ENCODE data around the gene KIF5A.

The KIF5A gene

GRCh38 chr12:57523706-57524614 lies 25.9 kb upstream of the KIF5A start:
- Mint-ChIP-seq H3K4me3 (peak overlapping the region; percentile 91), H3K4me1 (peaks cover 36% of the 10 kb centered on the region), H3K27ac (peak overlapping the region; percentile 91), H3K36me3 (peaks cover 4% of the 10 kb centered on the region), H3K9me3 (no peaks in the 10 kb centered on the region), H3K27me3 (no peaks in the 10 kb centered on the region)
- peak in 1 of 2 donors; percentile 26 for DNase-seq (ENCODE audit: low spot score in 2 of 2)
- no peak for ATAC-seq (ENCODE audit: low read depth)

DNA sequence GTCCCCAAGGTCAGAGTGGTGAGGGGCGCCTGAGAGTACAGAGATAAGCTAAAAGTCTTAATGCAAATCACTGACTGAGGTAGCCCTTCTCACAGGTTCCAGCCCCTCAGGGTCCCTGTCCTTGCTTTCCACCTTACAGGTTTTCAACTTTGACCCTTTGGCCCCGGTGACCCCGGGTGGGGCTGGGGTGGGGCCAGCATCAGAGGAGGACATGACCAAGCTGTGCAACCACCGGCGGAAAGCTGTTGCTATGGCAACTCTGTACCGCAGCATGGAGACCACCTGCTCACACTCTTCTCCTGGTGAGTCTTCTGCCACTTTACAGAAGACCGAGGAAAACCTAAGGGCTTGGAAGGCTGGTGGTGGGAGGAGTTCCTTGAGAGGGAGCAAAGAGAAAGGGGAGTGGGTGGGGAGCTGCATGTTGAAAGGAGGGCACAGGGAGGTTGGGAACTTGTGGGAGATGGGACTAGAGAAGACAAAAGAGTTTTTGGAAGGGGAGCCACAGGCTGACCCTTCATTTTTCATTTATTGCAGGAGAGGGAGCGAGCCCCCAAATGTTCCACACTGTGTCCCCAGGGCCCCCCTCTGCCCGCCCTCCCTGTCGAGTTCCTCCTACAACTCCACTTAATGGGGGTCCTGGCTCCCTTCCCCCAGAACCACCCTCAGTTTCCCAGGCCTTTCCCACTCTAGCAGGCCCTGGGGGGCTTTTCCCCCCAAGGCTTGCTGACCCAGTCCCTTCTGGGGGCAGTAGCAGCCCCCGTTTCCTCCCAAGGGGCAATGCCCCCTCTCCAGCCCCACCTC lies 24.8 kb upstream of the KIF5A start:
- Mint-ChIP-seq H3K36me3 (peaks cover 6% of the 10 kb centered on the region), H3K4me1 (peaks cover 32% of the 10 kb centered on the region), H3K27me3 (no peaks in the 10 kb centered on the region), H3K27ac (peak overlapping the region; percentile 91), H3K4me3 (no peak overlapping the region), H3K9me3 (no peaks in the 10 kb centered on the region)
- no peak for DNase-seq (ENCODE audit: low spot score in 2 of 2)
- ATAC-seq (ENCODE audit: low read depth), result no peak

GRCh38 chr12:57525615-57526383 lies 24.0 kb upstream of the KIF5A start:
- H3K9me3 Mint-ChIP-seq, result no peaks in the 10 kb centered on the region
- H3K27ac Mint-ChIP-seq, result no peak overlapping the region
- peaks cover 32% of the 10 kb centered on the region for H3K4me1 Mint-ChIP-seq
- DNase-seq (ENCODE audit: low spot score in 2 of 2) (no peak), ATAC-seq (ENCODE audit: low read depth) (no peak)
- peaks cover 8% of the 10 kb centered on the region for H3K36me3 Mint-ChIP-seq
- H3K27me3 Mint-ChIP-seq, result no peaks in the 10 kb centered on the region
- H3K4me3 Mint-ChIP-seq, result no peak overlapping the region

DNA sequence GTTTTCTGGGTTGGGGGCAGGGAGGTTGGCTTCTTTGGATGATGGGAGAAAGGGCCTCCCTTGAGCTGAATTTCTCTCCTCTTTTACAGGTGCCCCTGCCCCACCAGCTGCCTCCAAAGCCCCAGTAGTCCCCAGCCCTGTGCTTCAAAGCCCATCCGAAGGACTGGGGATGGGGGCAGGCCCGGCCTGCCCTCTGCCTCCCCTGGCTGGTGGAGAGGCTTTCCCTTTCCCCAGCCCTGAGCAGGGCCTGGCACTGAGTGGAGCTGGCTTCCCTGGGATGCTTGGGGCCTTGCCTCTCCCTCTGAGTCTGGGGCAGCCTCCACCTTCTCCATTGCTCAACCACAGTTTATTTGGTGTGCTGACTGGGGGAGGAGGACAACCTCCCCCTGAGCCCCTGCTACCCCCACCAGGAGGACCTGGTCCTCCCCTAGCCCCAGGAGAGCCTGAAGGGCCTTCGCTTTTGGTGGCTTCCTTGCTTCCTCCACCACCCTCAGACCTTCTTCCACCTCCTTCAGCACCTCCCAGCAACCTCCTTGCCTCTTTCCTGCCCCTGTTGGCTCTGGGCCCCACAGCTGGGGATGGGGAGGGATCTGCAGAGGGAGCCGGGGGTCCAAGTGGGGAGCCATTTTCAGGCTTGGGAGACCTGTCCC lies 23.2 kb upstream of the KIF5A start:
- DNase-seq (ENCODE audit: low spot score in 2 of 2) (no peak), ATAC-seq (ENCODE audit: low read depth) (no peak)
- H3K27me3 Mint-ChIP-seq, result no peaks in the 10 kb centered on the region
- H3K36me3 Mint-ChIP-seq, result peaks cover 8% of the 10 kb centered on the region
- no peak overlapping the region for H3K27ac Mint-ChIP-seq
- H3K9me3 Mint-ChIP-seq, result no peaks in the 10 kb centered on the region
- peaks cover 31% of the 10 kb centered on the region for H3K4me1 Mint-ChIP-seq
- no peak overlapping the region for H3K4me3 Mint-ChIP-seq

DNA sequence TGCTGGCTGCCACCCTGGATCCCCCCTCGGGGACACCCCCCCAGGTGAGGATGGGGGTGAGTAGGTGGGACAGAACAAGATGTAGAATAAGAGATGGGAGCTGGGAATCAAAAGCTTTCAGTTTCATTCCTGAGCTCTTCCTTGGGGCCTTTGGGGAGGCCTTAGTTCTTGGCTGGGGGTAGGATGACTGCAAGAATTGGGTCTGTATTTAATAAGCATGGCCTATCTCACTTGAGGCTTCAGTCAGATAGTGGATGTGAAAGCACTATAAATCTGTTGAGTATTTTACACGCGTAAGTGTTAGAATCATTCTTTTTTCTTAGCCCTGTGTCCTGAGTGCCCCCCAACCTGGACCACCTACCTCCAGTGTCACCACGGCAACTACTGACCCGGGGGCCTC lies 22.7 kb upstream of the KIF5A start:
- H3K4me1 Mint-ChIP-seq, result peaks cover 25% of the 10 kb centered on the region
- H3K36me3 Mint-ChIP-seq, result peaks cover 12% of the 10 kb centered on the region
- ATAC-seq (ENCODE audit: low read depth), result no peak

GRCh38 chr12:57528176-57528575 lies 21.7 kb upstream of the KIF5A start:
- Mint-ChIP-seq H3K36me3 (peaks cover 18% of the 10 kb centered on the region), H3K27me3 (no peaks in the 10 kb centered on the region), H3K4me1 (peaks cover 23% of the 10 kb centered on the region), H3K27ac (no peak overlapping the region), H3K4me3 (no peak overlapping the region), H3K9me3 (no peaks in the 10 kb centered on the region)
- ATAC-seq (ENCODE audit: low read depth) (no peak), DNase-seq (ENCODE audit: low spot score in 2 of 2) (no peak)

More for the DNA sequence above, 22.7 kb upstream of the KIF5A start:
- H3K4me3 Mint-ChIP-seq, result no peak overlapping the region
- H3K9me3 Mint-ChIP-seq, result no peaks in the 10 kb centered on the region
- H3K27ac Mint-ChIP-seq, result no peak overlapping the region
- H3K27me3 Mint-ChIP-seq, result no peaks in the 10 kb centered on the region
- DNase-seq (ENCODE audit: low spot score in 2 of 2), result no peak

GRCh38 chr12:57528831-57529555 lies 20.9 kb upstream of the KIF5A start:
- H3K4me3 Mint-ChIP-seq, result no peak overlapping the region
- H3K9me3 Mint-ChIP-seq, result no peaks in the 10 kb centered on the region
- no peak for DNase-seq (ENCODE audit: low spot score in 2 of 2)
- H3K36me3 Mint-ChIP-seq, result peaks cover 18% of the 10 kb centered on the region
- H3K27me3 Mint-ChIP-seq, result no peaks in the 10 kb centered on the region
- H3K27ac Mint-ChIP-seq, result no peak overlapping the region
- H3K4me1 Mint-ChIP-seq, result peaks cover 16% of the 10 kb centered on the region
- ATAC-seq (ENCODE audit: low read depth), result no peak

DNA sequence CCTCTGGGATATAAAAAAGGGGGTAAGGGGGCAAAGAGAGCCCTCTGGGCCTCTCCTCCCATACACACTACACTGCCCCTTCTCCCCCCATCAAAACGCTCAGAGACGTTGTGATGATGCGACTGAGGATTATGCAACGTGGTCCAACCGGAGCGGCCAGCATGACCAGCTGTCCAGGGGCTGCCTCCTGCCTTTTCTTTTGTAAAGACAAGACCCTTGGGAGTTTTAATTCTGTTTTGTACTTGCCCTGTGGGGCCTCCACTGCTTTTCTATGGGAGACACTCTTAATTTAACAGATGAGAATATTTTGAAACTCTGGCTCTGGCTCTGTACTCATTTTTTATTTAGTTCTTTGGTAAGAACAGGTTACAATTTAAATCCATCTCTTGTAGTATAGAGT lies 20.0 kb upstream of the KIF5A start:
- H3K4me3 Mint-ChIP-seq, result no peak overlapping the region
- peaks cover 18% of the 10 kb centered on the region for H3K36me3 Mint-ChIP-seq
- H3K27ac Mint-ChIP-seq, result peak overlapping the region; percentile 53
- H3K4me1 Mint-ChIP-seq, result peaks cover 10% of the 10 kb centered on the region
- ATAC-seq (ENCODE audit: low read depth) (no peak), DNase-seq (ENCODE audit: low spot score in 2 of 2) (no peak)
- no peaks in the 10 kb centered on the region for H3K27me3 Mint-ChIP-seq
- H3K9me3 Mint-ChIP-seq, result no peaks in the 10 kb centered on the region

DNA sequence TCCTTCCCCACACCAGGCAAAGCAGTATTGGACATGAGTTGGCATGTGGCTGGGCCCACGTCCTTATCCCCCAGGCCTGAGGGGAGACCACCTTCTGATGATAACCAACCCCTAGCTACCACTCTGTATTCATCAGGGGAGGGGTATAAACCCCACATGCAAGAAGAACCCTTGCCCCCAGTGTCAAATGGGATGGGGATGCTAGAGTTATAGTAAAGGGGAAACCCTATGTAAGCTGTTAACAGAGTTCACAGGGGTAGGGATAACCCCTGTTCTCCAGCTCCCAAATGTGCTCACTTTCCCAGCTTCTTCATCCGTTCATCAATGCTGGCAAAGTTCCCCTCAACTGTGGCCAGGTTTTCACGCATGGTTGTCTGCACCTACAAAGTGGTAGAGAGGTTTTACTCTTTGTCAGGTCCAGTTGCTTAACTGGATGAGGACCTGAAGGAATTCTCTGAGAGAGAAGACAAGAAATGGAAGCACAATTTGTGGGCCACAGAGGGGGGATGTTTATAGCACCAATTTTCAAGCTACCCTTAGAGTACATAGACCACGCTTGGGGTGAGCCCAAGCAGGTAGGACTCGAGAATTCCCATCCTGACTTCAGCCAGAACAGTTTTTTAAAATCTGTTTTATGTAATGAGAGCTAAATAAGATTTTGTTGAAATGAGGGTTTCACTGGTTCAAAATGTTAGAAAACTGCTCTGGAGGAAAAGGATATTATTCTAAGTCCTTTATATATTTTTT lies 19.3 kb upstream of the KIF5A start:
- Mint-ChIP-seq H3K27ac (no peak overlapping the region), H3K9me3 (no peaks in the 10 kb centered on the region), H3K4me3 (no peak overlapping the region), H3K4me1 (peaks cover 8% of the 10 kb centered on the region), H3K36me3 (peaks cover 21% of the 10 kb centered on the region), H3K27me3 (no peaks in the 10 kb centered on the region)
- no peak for DNase-seq (ENCODE audit: low spot score in 2 of 2)
- ATAC-seq (ENCODE audit: low read depth), result no peak

DNA sequence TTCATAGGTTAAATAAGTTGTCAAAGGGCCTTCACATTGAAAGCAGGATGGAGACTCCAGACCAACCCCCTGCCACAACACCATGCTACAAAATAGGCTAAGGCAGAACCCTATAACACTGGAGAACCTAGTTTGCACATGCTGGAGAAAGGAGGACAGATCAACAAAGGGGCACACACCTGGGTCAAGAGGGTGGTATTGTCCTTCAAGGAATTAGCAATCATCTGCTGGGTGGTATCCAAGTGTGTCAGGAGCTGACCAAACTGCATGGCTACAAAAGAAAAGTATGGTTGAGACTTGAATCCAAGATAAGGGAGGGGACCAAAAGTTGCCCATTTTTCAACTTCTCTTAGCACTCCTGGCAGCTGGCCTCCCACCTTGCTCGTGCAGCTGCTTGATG lies 18.0 kb upstream of the KIF5A start:
- DNase-seq (ENCODE audit: low spot score in 2 of 2), result no peak
- Mint-ChIP-seq H3K4me1 (peaks cover 2% of the 10 kb centered on the region), H3K36me3 (peaks cover 20% of the 10 kb centered on the region), H3K27me3 (no peaks in the 10 kb centered on the region), H3K27ac (no peak overlapping the region), H3K4me3 (no peak overlapping the region), H3K9me3 (no peaks in the 10 kb centered on the region)
- no peak for ATAC-seq (ENCODE audit: low read depth)

DNA sequence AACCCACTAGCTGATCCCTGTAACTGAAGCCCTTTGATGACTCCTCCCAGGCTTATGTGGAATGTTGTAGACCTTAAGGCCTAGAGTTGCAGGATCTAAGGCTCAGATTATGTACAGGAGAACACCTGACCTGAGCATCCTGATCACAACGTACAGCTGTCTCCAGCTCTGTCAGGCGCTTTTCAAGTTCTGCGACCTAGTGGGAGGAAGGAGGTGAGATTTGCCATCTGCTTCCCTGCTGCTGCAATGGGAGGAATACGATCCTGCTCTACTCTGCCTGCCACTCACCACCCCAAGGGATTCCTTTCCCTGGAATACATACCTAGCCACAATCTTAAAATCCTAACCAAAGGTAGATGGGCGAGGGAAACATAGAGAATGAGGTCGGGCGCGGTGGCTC lies 16.7 kb upstream of the KIF5A start:
- Mint-ChIP-seq H3K27ac (no peak overlapping the region), H3K27me3 (no peaks in the 10 kb centered on the region), H3K36me3 (peaks cover 20% of the 10 kb centered on the region), H3K4me1 (peaks cover 2% of the 10 kb centered on the region), H3K9me3 (no peaks in the 10 kb centered on the region), H3K4me3 (no peak overlapping the region)
- DNase-seq (ENCODE audit: low spot score in 2 of 2), result no peak
- no peak for ATAC-seq (ENCODE audit: low read depth)

DNA sequence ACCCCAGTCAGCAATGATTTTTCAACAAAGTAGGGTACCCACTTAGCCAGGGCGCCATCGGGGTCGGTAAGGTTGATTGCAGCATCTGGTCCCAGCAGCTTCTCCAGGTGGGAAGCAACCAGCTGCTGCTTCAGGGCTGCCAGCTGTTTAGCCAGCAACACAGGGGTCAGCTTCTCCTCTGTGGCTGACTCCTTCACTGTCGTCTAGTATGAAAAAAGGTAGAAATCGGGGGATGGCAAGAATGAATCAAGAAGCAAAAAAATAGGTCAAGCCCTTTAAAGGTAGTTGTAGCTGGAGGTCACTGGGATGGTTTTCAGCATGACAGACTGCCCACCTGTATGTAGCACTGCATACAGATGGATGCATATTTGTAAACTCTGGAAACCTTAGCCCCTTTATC lies 15.6 kb upstream of the KIF5A start:
- Mint-ChIP-seq H3K36me3 (peaks cover 26% of the 10 kb centered on the region), H3K4me3 (no peak overlapping the region), H3K9me3 (no peaks in the 10 kb centered on the region), H3K27ac (no peak overlapping the region), H3K27me3 (no peaks in the 10 kb centered on the region), H3K4me1 (peaks cover 2% of the 10 kb centered on the region)
- no peak for ATAC-seq (ENCODE audit: low read depth)
- no peak for DNase-seq (ENCODE audit: low spot score in 2 of 2)

Measured in memory B cell (primary cell).